GM21515 (cell line): ENCODE data around the gene ELP2.
"Not testable (repeated sequence)": the region's sequence is repeated elsewhere in the genome, so short reads cannot be mapped to it uniquely, and the experiment has no call there.

Experiments
- ATAC-seq: cut with Tn5 transposase; IDR thresholded peaks from one replicate; pipeline ENCODE4 v1.9.1; 2021; ENCODE audit not compliant: unreplicated experiment

Gene ELP2

GRCh38 chr18:36157441-36157840 is 27.7 kb downstream of the ELP2 start:
- no peak for ATAC-seq

GRCh38 chr18:36158266-36158867 is 28.7 kb downstream of the ELP2 start:
- no peak for ATAC-seq

- no peak for ATAC-seq
Observed at GRCh38 chr18:36160959-36161371, 31.3 kb downstream of the ELP2 start.

GRCh38 chr18:36162981-36163380 is 33.3 kb downstream of the ELP2 start:
- no peak for ATAC-seq

- no peak for ATAC-seq
Observed at GRCh38 chr18:36167692-36168218, 38.1 kb downstream of the ELP2 start.

- not testable (repeated sequence) for ATAC-seq
Observed at GRCh38 chr18:36168296-36168695, 38.6 kb downstream of the ELP2 start.

- ATAC-seq: no peak
Observed at GRCh38 chr18:36169938-36170337, 40.2 kb downstream of the ELP2 start.

- no peak for ATAC-seq
Observed at GRCh38 chr18:36175481-36175880, 45.8 kb downstream of the ELP2 start.

GRCh38 chr18:36176177-36176584 is 46.5 kb downstream of the ELP2 start:
- ATAC-seq: no peak

- ATAC-seq: no peak
Observed at GRCh38 chr18:36176711-36177110, 47.0 kb downstream of the ELP2 start.

GRCh38 chr18:36177913-36178312 is 48.2 kb downstream of the ELP2 start:
- ATAC-seq: no peak

GRCh38 chr18:36179562-36180355 is 50.1 kb downstream of the ELP2 start:
- ATAC-seq: no peak

GRCh38 chr18:36181441-36181840 is 51.7 kb downstream of the ELP2 start:
- ATAC-seq: no peak

- no peak for ATAC-seq
Observed at GRCh38 chr18:36181898-36182506, 52.3 kb downstream of the ELP2 start.

GRCh38 chr18:36183033-36183432 is 53.3 kb downstream of the ELP2 start:
- ATAC-seq: no peak

- no peak for ATAC-seq
Observed at GRCh38 chr18:36183987-36184386, 54.3 kb downstream of the ELP2 start.

GRCh38 chr18:36185157-36185556 is 55.5 kb downstream of the ELP2 start:
- ATAC-seq: no peak

- ATAC-seq: no peak
Observed at GRCh38 chr18:36185901-36186460, 56.3 kb downstream of the ELP2 start.

GRCh38 chr18:36186461-36187192 is 56.9 kb downstream of the ELP2 start:
- no peak for ATAC-seq

GRCh38 chr18:36187193-36187825 is 57.6 kb downstream of the ELP2 start, which contains the start of gene MOCOS:
TSS of gene MOCOS (plus strand) at chr18:36187497. CDS start at chr18:36187540, 43 bp downstream.
- ATAC-seq: peak; percentile 75
